ENCODE results near the gene ENTPD6.

GRCh38 chr20:25247518-25247955, 52.0 kb downstream of the ENTPD6 start:
- TF ChIP-seq CTCF (IDR thresholded peaks at IDR 0.05): no peak
- no peak for TF ChIP-seq POLR2A (IDR thresholded peaks at IDR 0.05)
- no peak for TF ChIP-seq EP300 (IDR thresholded peaks at IDR 0.05)
- no peak for TF ChIP-seq POLR2AphosphoS5 (IDR thresholded peaks at IDR 0.05)

All from gastroesophageal sphincter (tissue), 3 donors.